Nephron (organoid): Measurements from ENCODE around the gene COL4A1.

Experiments
- H3K27ac Mint-ChIP-seq, 3 experiments: 2 replicates each; pipeline ENCODE4 v1.8.0; 2020; ENCODE audit warnings: mixed read lengths in 3 of 3, mild to moderate bottlenecking in 2 of 3, moderate library complexity in 1 of 3
- H3K27me3 Mint-ChIP-seq: 2 replicates; pipeline ENCODE4 v1.8.0; 2021; ENCODE audit warnings: low read depth, mild to moderate bottlenecking, moderate library complexity, mixed read lengths
- H3K36me3 Mint-ChIP-seq: 2 replicates; pipeline ENCODE4 v1.8.0; 2020; ENCODE audit warnings: low read depth, mixed read lengths
- H3K4me1 Mint-ChIP-seq: 2 replicates; pipeline ENCODE4 v1.8.0; 2020; ENCODE audit warnings: mixed read lengths
- H3K4me3 Mint-ChIP-seq, 3 experiments: 2 replicates each; pipeline ENCODE4 v1.8.0; 2020; ENCODE audit warnings: mild to moderate bottlenecking in 3 of 3, mixed read lengths in 3 of 3, moderate library complexity in 2 of 3
- H3K9me3 Mint-ChIP-seq: 2 replicates; pipeline ENCODE4 v1.8.0; 2020; ENCODE audit warnings: mixed read lengths
- CTCF ChIP-seq, 3 experiments: fragments of 200-600 bp; sonication (generic); IDR thresholded peaks; one replicate each; pipeline ENCODE4 v1.5.0; 2021; ENCODE audit warnings: antibody characterized with exemption in 3 of 3; ENCODE audit not compliant: unreplicated experiment in 3 of 3

The COL4A1 gene

GRCh38 chr13:110200276-110200870, 106.6 kb downstream of the COL4A1 start:
- no peaks in the 10 kb centered on the region for H3K9me3 Mint-ChIP-seq
- no peak for TF ChIP-seq CTCF (IDR thresholded peaks at IDR 0.05; ENCODE audit: unreplicated experiment in 3 of 3)

GRCh38 chr13:110199046-110199831, 107.7 kb downstream of the COL4A1 start:
- H3K36me3 Mint-ChIP-seq, result peaks cover 51% of the 10 kb centered on the region
- no peaks in the 10 kb centered on the region for H3K4me1 Mint-ChIP-seq
- H3K4me3 Mint-ChIP-seq, result no peak overlapping the region
- TF ChIP-seq CTCF (IDR thresholded peaks at IDR 0.05; ENCODE audit: unreplicated experiment in 3 of 3), result no peak
- no peaks in the 10 kb centered on the region for H3K9me3 Mint-ChIP-seq
- no peak overlapping the region for H3K27ac Mint-ChIP-seq
- no peaks in the 10 kb centered on the region for H3K27me3 Mint-ChIP-seq

More at GRCh38 chr13:110200276-110200870, 106.6 kb downstream of the COL4A1 start:
- Mint-ChIP-seq H3K4me1 (no peaks in the 10 kb centered on the region), H3K27me3 (no peaks in the 10 kb centered on the region), H3K36me3 (peaks cover 45% of the 10 kb centered on the region), H3K4me3 (no peak overlapping the region), H3K27ac (no peak overlapping the region)

- peaks cover 60% of the 10 kb centered on the region for H3K36me3 Mint-ChIP-seq
- no peak overlapping the region for H3K27ac Mint-ChIP-seq
- H3K4me3 Mint-ChIP-seq, result no peak overlapping the region
- no peaks in the 10 kb centered on the region for H3K4me1 Mint-ChIP-seq
- no peak for TF ChIP-seq CTCF (IDR thresholded peaks at IDR 0.05; ENCODE audit: unreplicated experiment in 3 of 3)
- H3K27me3 Mint-ChIP-seq, result no peaks in the 10 kb centered on the region
- H3K9me3 Mint-ChIP-seq, result no peaks in the 10 kb centered on the region
These were observed 109.5 kb downstream of the COL4A1 start for GRCh38 chr13:110197471-110197870.

- no peak overlapping the region for H3K4me3 Mint-ChIP-seq
- peaks cover 65% of the 10 kb centered on the region for H3K36me3 Mint-ChIP-seq
- no peaks in the 10 kb centered on the region for H3K4me1 Mint-ChIP-seq
These were observed 109.9 kb downstream of the COL4A1 start for GRCh38 chr13:110197026-110197425.

GRCh38 chr13:110195547-110196485, 111.1 kb downstream of the COL4A1 start:
- no peaks in the 10 kb centered on the region for H3K27me3 Mint-ChIP-seq
- H3K27ac Mint-ChIP-seq, result no peak overlapping the region
- no peaks in the 10 kb centered on the region for H3K9me3 Mint-ChIP-seq
- TF ChIP-seq CTCF (IDR thresholded peaks at IDR 0.05; ENCODE audit: unreplicated experiment in 3 of 3), result no peak
- no peak overlapping the region for H3K4me3 Mint-ChIP-seq
- H3K36me3 Mint-ChIP-seq, result peaks cover 70% of the 10 kb centered on the region
- H3K4me1 Mint-ChIP-seq, result no peaks in the 10 kb centered on the region

More at GRCh38 chr13:110197026-110197425, 109.9 kb downstream of the COL4A1 start:
- Mint-ChIP-seq H3K9me3 (no peaks in the 10 kb centered on the region), H3K27me3 (no peaks in the 10 kb centered on the region), H3K27ac (no peak overlapping the region)
- no peak for TF ChIP-seq CTCF (IDR thresholded peaks at IDR 0.05; ENCODE audit: unreplicated experiment in 3 of 3)
